H1 (cell line): ENCODE measurements around the gene TXNDC5. TPM values are rescaled to one million over a fixed set of nuclear protein-coding genes. Genes with fewer than 3 reads are reported as not detected.

ENCODE experiments used
- CHD2 ChIP-seq: IDR thresholded peaks from 2 replicates; pipeline ENCODE4 v1.6.1; 2012; ENCODE audit warnings: low read length, improper control_type of control experiment
- CTBP2 ChIP-seq: IDR thresholded peaks from 2 replicates; pipeline ENCODE4 v1.7.0; 2011; ENCODE audit warnings: borderline replicate concordance, mild to moderate bottlenecking, moderate library complexity, mixed read lengths, low read length; ENCODE audit not compliant: insufficient read depth, insufficient read length
- GABPA ChIP-seq: IDR thresholded peaks from 2 replicates; pipeline ENCODE4 v1.6.1; 2011; ENCODE audit warnings: mild to moderate bottlenecking, low read length, moderate library complexity, borderline replicate concordance; ENCODE audit not compliant: insufficient read depth
- KDM5A ChIP-seq: fragments of 200-600 bp; IDR thresholded peaks from 2 replicates; pipeline ENCODE4 v1.7.1; 2012; ENCODE audit warnings: mild to moderate bottlenecking, low read length, inconsistent platforms, mixed read lengths
- RAD21 ChIP-seq, 2 experiments: IDR thresholded peaks in 1 of 2; conservative IDR thresholded peaks in 1 of 2; 2 replicates each; pipeline ENCODE4 v1.6.1; 2011; ENCODE audit warnings: low read depth in 2 of 2, low read length in 2 of 2, improper control_type of control experiment in 1 of 2, inconsistent platforms in 1 of 2, mild to moderate bottlenecking in 1 of 2, moderate library complexity in 1 of 2
- RBBP5 ChIP-seq: IDR thresholded peaks from 2 replicates; pipeline ENCODE4 v1.7.1; 2012; ENCODE audit warnings: low read depth, mild to moderate bottlenecking, inconsistent platforms, low read length, moderate library complexity, borderline replicate concordance
- SAP30 ChIP-seq: fragments of 300-600 bp; sonication (generic); IDR thresholded peaks from 2 replicates; pipeline ENCODE4 v1.7.1; 2012; ENCODE audit warnings: low read length, moderate library complexity, mild to moderate bottlenecking, inconsistent platforms; ENCODE audit not compliant: insufficient read depth, insufficient replicate concordance
- SRF ChIP-seq: IDR thresholded peaks from 2 replicates; pipeline ENCODE4 v1.6.1; 2011; ENCODE audit warnings: mild to moderate bottlenecking, low read depth, low read length, moderate library complexity
- TAF1 ChIP-seq: IDR thresholded peaks from 2 replicates; pipeline ENCODE4 v1.6.1; 2011; ENCODE audit warnings: mild to moderate bottlenecking, low read depth, low read length
- polyA plus RNA-seq, 7 experiments: library from polyadenylated mRNA; depleted of rRNA in 3 of 7; stranded (reverse) in 5 of 7; unstranded in 2 of 7; fragments of >200 nt in 5 of 7; fragments of 200-250 nt in 2 of 7; gene quantifications; 1 replicate in 5 of 7; 2 replicates in 1 of 7; 4 replicates in 1 of 7; pipeline versions ENCODE4 v1.2.1 to v1.2.3, GENCODE V29; 2011 to 2013; ENCODE audit warnings: missing spikeins in 2 of 7, mixed read lengths in 2 of 7
- total RNA-seq: library from RNA; stranded (reverse); fragmentation: NEBNext Ultra II Directional; extraction: Animal tissue kit (Norgen Biotek cat#: 25700); gene quantifications from 2 replicates; pipeline ENCODE4 v1.2.1, GENCODE V29; 2021

Gene TXNDC5
- total and polyA plus RNA-seq, 2 of the 8 experiments (the other 6 are each of a cell fraction or from before 2014, with no cell fraction given): 114 to 172 TPM

GRCh38 chr6:7881765-7882500, 28.7 kb downstream of the TXNDC5 start (continued):
- no peak for TF ChIP-seq SRF
- TF ChIP-seq SAP30: no peak
- TF ChIP-seq RAD21 (IDR thresholded peaks at IDR 0.05 in 1 of 2, conservative IDR thresholded peaks at IDR 0.05 in 1 of 2; ENCODE audit: low read depth in 2 of 2, low read length in 2 of 2): no peak
- TF ChIP-seq CTBP2: no peak
- no peak for TF ChIP-seq CHD2
- TF ChIP-seq GABPA: no peak
- no peak for TF ChIP-seq RBBP5
- no peak for TF ChIP-seq KDM5A
- no peak for TF ChIP-seq TAF1
